Omental fat pad (tissue), 4 donors: ENCODE data around the gene DEFB123. TPM values are rescaled to one million over a fixed set of nuclear protein-coding genes. Genes with fewer than 3 reads are reported as not detected.
"Not testable (repeated sequence)": the region's sequence is repeated elsewhere in the genome, so short reads cannot be mapped to it uniquely, and the experiment has no call there.

Source experiments
- ATAC-seq: fragments of 150-250 bp; one replicate; pipeline ENCODE4 v1.9.1; 2016; ENCODE audit warnings: mild to moderate bottlenecking, moderate library complexity; ENCODE audit not compliant: low FRiP score
- DNase-seq: peaks from one replicate; pipeline ENCODE4 v3.0.0-alpha.2; 2019; ENCODE audit warnings: low spot score
- total RNA-seq, 4 donors: library from RNA; depleted of rRNA; stranded (reverse); fragments of >200 nt; gene quantifications; one replicate each; pipeline ENCODE4 v1.1.0, GENCODE V29; 2016
- TF ChIP-seq, protein P1 (sequence below), 3 donors: fragments of 450-650 bp; IDR thresholded peaks; one replicate each; pipeline ENCODE4 v1.5.1; 2016 to 2017; ENCODE audit warnings: antibody characterized with exemption in 3 of 3, mild to moderate bottlenecking in 3 of 3, moderate library complexity in 2 of 3

Gene DEFB123
- total RNA-seq, 4 donors from 2014 or later: not detected

DNA sequence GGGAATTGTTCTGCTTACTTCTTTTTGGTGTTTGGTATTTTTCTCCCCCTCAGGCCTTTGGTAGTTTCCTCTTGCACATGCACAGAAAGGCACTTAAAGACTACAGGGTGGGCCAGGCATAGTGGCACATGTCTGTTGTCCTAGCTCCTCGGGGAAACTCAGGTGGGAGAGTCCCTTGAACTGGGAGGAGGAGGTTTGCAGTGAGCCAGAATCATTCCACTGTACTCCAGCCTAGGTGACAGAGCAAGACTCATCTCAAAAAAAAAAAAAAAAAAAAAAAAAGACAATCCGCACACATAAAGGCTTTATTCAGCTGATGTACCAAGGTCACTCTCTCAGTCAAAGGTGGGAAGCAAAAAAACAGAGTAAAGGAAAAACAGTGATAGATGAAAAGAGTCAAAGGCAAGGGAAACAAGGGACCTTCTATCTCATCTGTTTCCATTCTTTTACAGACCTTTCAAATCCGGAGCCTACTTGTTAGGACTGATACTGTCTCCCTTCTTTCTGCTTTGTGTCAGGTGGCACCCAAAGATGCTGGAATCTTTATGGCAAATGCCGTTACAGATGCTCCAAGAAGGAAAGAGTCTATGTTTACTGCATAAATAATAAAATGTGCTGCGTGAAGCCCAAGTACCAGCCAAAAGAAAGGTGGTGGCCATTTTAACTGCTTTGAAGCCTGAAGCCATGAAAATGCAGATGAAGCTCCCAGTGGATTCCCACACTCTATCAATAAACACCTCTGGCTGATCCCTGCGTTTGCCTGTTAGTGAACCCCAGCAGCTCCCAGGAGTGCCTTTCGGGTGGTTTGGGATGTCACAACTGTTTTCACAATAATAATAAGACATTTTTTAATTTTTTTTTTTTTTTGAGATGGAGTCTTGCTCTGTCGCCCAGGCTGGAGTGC, 9.3 kb downstream of the DEFB123 start:
- ATAC-seq: no peak
- TF ChIP-seq, protein P1, sequence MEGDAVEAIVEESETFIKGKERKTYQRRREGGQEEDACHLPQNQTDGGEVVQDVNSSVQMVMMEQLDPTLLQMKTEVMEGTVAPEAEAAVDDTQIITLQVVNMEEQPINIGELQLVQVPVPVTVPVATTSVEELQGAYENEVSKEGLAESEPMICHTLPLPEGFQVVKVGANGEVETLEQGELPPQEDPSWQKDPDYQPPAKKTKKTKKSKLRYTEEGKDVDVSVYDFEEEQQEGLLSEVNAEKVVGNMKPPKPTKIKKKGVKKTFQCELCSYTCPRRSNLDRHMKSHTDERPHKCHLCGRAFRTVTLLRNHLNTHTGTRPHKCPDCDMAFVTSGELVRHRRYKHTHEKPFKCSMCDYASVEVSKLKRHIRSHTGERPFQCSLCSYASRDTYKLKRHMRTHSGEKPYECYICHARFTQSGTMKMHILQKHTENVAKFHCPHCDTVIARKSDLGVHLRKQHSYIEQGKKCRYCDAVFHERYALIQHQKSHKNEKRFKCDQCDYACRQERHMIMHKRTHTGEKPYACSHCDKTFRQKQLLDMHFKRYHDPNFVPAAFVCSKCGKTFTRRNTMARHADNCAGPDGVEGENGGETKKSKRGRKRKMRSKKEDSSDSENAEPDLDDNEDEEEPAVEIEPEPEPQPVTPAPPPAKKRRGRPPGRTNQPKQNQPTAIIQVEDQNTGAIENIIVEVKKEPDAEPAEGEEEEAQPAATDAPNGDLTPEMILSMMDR (IDR thresholded peaks at IDR 0.05): no peak
- no peak for DNase-seq

DNA sequence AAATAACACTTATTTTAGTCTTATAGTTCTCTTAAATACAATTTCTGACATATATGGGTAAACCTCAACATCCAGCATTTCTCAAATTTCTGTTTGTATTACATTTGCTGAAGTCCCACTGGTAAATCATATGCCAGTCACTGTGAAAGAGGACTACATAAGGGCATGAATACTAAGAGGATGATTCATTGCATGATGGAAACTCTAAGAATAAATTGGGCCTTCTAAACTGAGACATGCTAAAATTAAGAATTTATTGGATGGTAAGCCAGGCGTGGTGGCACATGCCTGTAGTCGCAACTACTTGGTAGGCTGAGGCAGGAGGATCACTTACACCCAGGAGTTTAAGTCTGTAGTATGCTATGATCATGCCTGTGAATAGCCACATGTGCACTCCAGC, 12.1 kb downstream of the DEFB123 start:
- ATAC-seq (no peak), DNase-seq (no peak)
- TF ChIP-seq, protein P1 (IDR thresholded peaks at IDR 0.05): no peak

DNA sequence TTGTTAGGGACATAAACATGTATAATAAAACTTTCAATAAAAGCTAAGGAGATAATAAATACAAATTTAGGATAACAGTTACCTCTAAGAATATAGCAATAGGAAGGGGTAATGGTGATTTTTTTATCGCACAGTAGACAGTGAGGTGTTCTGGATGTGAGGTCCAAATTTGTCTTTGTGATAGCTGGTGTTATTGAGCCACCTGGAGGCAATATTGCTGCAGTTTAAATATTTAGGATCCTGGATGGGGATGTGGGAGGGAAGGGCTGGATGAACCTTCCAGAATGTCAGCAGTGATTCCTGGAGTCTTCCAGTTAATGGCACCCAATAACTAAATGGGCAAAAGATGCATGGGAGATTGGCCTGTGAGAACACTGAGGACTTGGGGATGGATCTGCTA, 13.9 kb downstream of the DEFB123 start:
- TF ChIP-seq, protein P1 (IDR thresholded peaks at IDR 0.05): no peak
- DNase-seq (no peak), ATAC-seq (no peak)

DNA sequence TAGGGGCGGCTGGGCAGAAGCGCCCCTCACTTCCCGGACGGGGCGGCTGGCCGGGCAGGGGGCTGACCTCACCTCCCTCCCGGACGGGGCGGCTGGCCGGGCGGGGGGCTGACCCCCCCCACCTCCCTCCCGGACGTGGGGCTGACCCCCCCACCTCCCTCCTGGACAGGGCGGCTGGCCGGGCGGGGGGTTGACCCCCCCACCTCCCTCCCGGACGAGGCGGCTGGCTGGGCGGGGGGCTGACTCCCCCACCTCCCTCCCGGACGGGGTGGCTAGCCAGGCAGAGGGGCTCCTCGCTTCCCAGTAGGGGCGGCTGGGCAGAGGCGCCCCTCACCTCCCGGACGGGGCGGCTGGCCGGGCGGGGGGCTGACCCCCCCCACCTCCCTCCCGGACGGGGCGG, 30.5 kb downstream of the DEFB123 start:
- not testable (repeated sequence) for DNase-seq, ATAC-seq

DNA sequence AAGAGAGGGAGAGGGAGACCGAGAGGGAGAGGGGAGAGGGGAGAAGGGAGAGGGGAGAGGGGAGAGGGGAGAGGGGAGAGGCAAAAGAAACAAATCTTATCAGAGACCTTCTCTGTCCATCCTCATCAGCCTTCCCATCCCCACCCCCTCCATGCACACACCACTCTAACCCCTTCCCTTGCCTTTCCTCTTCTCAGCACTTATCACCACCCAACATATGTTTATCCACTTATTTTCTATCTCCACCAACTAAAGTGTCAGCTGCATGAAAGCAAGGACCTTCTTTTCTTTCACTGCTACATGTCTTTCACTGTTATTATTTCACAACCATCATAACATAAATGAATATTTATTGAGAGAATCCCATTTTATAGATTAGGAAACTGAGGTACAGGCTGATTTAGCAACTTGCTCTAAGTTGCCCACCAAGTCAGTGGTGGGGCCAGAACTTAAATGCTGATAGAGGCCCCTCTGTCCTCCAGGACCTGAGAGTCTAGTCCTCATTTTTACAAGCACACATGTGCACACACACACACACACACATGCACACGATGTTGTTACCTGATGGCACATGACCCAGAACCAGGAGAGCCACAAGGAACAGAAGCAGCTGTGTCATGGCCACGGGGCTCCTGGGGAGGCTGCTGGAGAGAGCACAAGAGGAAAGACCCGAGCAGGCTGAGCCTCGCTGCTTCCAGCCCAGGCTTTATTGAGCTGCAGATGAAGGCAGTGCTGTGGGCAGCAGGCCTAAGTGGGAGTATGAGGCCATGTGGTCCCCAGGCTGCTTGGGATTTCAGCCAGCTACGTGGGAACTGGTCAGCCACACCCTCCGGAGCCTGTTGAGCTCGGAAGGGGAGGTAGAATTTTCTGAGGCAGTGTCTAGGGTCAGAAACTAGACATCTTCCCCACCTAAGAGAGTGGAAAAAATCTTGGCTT, 32.2 kb downstream of the DEFB123 start:
- TF ChIP-seq, protein P1 (IDR thresholded peaks at IDR 0.05): no peak
- ATAC-seq (no peak), DNase-seq (no peak)

DNA sequence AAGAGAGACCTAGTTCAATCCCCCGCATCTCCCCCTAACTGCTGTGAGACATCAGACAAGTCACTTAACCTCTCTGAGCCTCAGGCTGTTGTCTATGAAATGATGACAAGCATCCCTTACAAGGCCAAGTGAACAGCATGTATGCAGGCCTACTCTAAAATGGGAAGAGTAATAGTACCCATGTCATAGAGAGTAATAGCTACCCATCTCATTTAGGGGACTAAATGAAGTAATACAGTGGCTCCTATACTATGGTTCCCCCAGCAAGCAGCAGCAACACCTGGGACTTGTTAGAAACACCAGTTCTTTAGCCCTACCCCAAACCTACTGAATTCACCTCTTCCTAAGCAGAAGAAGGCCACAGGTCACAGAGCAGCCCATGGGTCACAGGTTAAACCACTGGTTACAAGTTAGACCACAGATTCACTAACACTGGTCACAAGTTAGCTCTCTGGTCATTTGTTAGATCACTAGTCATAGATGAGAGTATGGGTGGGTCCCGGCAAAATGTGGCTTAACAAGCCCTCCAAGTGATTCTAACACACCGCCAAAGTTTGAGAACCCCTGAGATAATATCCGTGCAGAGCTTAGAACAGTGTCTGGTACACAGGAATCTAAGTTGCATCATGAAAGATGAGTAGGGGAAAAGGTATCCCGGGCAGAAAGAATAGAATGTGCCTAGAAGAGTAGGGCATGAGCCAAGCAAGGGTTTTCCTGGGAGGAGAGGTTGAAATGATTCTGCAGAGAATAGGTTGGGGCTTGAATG, 33.1 kb downstream of the DEFB123 start:
- ATAC-seq: no peak
- no peak for DNase-seq
- TF ChIP-seq, protein P1 (IDR thresholded peaks at IDR 0.05): no peak

DNA sequence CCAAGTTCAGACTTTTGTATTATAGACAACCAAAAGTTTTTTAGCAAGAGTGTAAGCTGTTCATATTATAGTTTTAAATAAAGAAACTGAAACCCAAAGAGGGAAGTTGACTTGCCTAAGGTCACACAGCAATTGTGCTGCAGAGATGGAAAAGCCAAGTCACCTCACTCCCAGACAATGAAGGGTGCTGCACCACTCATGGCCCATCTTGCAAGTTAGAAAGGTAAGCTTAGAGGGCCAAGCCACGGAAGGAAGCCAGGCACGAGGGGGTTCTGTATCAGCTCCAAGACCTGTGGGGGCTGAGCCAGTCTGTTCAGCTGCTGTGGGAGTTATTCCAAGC, 33.6 kb downstream of the DEFB123 start:
- DNase-seq: no peak
- no peak for ATAC-seq
- TF ChIP-seq, protein P1 (IDR thresholded peaks at IDR 0.05): no peak
